GM12864 (cell line): ENCODE results near the gene ABCA3.

Experiments
- DNase-seq: peaks from one replicate; pipeline ENCODE4 v3.0.0-alpha.2; 2011; ENCODE audit warnings: low read depth
- H3K4me3 ChIP-seq: 2 replicates; pipeline ENCODE4 v1.5.1; 2011; ENCODE audit warnings: mild to moderate bottlenecking, low read depth, low read length, control low read depth
- CTCF ChIP-seq: IDR thresholded peaks from 2 replicates; pipeline ENCODE4 v1.5.1; 2011; ENCODE audit warnings: low read depth, mild to moderate bottlenecking, moderate library complexity, low read length, control low read depth, inconsistent platforms; ENCODE audit errors: missing control alignments

The ABCA3 gene

DNA sequence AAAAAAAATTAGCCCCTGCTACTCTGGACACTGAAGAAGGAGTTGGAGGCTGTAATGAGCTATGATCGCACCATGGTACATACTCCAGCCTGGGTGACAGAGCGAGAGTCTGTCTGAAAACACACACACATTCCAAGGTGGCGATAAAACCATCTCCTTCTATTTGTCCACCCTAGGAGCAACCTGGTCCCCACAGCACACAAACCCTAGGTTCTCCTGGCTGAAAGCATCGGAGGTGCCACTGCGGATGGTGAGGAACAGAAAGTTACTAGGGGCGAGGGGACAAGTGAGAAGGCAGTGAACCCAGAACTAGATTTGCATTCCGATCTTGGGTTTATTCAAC is 87.8 kb downstream of the ABCA3 start:
- H3K4me3 ChIP-seq: no peak overlapping the region
- DNase-seq: no peak
- no peak for TF ChIP-seq CTCF

- peak; percentile 57 for TF ChIP-seq CTCF
- peak within 1 kb of the TSS; percentile 75 for H3K4me3 ChIP-seq
- DNase-seq: peak; percentile 70
These were observed 89.0 kb downstream of the ABCA3 start, which contains the start of gene ECI1 for GRCh38 chr16:2251296-2252111. ECI1 (minus strand) TSS chr16:2251587; CDS start chr16:2251566, 21 bp downstream.

DNA sequence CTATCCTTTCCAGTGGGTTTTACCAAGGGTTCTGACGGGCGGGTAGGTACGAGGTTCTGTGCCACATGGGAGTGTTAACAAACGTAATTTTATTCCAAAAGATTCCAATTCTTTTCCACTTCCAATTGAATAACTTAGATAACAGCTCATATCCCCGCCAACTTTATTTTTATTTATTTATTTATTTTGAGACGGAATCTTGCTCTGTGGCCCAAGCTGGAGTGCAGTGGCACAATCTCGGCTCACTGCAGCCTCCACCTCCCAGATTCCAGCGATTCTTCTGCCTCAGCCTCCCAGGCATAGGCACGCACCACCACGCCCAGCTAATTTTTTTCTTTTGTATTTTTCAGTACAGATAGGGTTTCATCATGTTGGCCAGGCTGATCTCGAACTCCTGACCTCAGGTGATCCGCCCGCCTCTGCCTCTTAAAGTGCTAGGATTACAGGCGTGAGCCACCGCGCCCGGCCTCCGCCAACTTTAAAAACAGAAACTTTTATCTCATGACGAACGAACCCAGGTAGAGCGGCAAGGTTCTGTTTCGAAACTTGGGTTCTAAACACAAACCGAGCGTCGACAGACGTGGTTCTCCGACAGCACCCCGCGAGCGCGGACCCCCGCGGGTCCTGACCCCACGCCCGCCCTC is 89.8 kb downstream of the ABCA3 start:
- peak overlapping the region; percentile 75 for H3K4me3 ChIP-seq
- TF ChIP-seq CTCF: no peak
- DNase-seq: peak; percentile 26

DNA sequence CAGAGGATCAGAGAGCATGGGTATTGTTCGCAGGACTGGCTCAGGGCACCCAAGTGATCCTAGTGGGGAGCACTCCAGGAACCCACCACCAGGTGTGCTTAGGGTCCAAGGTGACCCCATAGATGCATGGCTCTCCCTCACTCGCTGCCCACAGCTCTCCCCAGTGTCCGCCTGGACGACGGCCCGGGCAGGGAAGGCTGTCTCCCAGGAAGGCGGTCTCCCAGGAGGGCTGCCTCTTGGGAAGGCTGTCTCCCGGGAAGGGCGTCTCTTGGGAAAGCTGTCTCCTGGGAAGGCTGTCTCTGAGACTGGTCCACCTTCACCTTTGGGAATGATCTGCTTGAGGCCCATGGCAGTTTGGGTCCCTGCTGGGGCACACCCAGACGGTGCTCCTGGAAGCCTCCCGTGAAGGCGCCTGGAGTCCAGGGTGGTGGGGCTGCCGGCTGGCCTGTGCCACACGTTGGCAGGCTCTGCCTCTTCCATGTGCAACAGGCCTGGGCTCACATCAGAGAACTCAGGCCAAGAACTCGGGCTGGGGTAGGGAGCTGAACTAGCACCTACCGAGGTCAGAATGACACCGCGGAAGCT is 94.1 kb downstream of the ABCA3 start:
- no peak for DNase-seq

DNA sequence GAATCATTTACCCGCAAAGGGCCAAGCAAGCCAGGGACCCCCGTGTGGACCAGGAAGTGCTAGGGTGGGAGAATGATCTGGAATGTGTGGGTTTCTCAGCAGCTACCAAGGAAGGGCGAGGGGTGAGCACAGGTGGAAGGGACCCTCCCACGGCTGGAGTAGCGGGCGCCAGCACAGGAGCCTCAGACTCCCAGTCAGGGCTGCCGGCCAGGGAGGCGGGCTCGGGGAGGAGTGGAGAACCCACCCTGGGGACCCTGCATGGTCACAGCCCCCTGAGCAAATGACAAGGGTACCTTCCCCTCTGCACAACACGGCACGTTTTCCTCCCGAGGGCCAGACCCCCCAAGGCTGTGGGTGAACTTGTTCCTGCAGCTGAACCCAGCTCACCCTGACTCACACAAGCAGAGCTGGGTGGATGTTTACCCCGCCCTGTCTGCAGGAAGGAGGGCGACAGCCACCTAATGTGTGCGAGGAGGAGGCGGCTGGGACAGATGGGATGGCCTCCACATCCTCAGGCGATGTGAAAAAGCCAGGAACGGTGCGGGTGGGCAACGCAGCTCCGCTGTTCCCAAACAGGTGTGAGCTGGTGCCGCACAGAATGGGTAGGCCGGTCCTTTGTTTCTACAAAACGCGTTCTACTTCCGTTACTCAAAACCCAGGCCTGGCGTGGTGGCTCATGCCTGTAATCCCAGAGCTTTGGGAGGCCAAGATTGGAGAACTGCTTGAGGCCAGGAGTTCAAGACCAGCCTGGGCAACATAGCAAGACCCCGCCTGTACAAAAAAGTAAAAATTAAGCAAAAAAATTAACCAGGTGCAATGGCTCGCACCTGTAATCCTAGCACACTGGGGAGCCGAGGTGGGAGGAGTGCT is 95.4 kb downstream of the ABCA3 start:
- no peak overlapping the region for H3K4me3 ChIP-seq

More for the DNA sequence above, 94.1 kb downstream of the ABCA3 start:
- H3K4me3 ChIP-seq: no peak overlapping the region
- TF ChIP-seq CTCF: no peak

More for the DNA sequence above, 95.4 kb downstream of the ABCA3 start:
- no peak for DNase-seq
- no peak for TF ChIP-seq CTCF
